Measurements from ENCODE around the gene PKN1.

PKN1 gene

GRCh38 chr19:14494411-14494810, 61.3 kb downstream of the PKN1 start:
- no peak for DNase-seq (ENCODE audit: low read depth)
- peak overlapping the region; percentile 89 for H3K4me3 ChIP-seq (ENCODE audit: low read length)
- TF ChIP-seq CTCF (IDR thresholded peaks at IDR 0.05; ENCODE audit: insufficient read depth, low read depth, low read length, missing control alignments) = no peak

GRCh38 chr19:14494910-14495671, 62.0 kb downstream of the PKN1 start:
- no peak for TF ChIP-seq CTCF (IDR thresholded peaks at IDR 0.05; ENCODE audit: insufficient read depth, low read depth, low read length, missing control alignments)
- H3K4me3 ChIP-seq (ENCODE audit: low read length) = peak overlapping the region; percentile 89
- peak; percentile 82 for DNase-seq (ENCODE audit: low read depth)

GRCh38 chr19:14495672-14496028, 62.5 kb downstream of the PKN1 start:
- TF ChIP-seq CTCF (IDR thresholded peaks at IDR 0.05; ENCODE audit: insufficient read depth, low read depth, low read length, missing control alignments) = no peak
- H3K4me3 ChIP-seq (ENCODE audit: low read length) = peak overlapping the region; percentile 89
- no peak for DNase-seq (ENCODE audit: low read depth)

- peak; percentile 100 for DNase-seq (ENCODE audit: low read depth)
- TF ChIP-seq CTCF (IDR thresholded peaks at IDR 0.05; ENCODE audit: insufficient read depth, low read depth, low read length, missing control alignments) = no peak
- peak within 1 kb of the TSS; percentile 89 for H3K4me3 ChIP-seq (ENCODE audit: low read length)
Measured at GRCh38 chr19:14496029-14496833, 63.1 kb downstream of the PKN1 start, which contains the start of gene GIPC1. Gene GIPC1 (minus strand): TSS chr19:14496127. CDS start chr19:14482976, 13,151 bp downstream.

GRCh38 chr19:14496834-14497227, 63.7 kb downstream of the PKN1 start:
- DNase-seq (ENCODE audit: low read depth) = no peak
- TF ChIP-seq CTCF (IDR thresholded peaks at IDR 0.05; ENCODE audit: insufficient read depth, low read depth, low read length, missing control alignments) = no peak
- peak overlapping the region; percentile 34 for H3K4me3 ChIP-seq (ENCODE audit: low read length)

GRCh38 chr19:14497228-14497921, 64.3 kb downstream of the PKN1 start:
- no peak for TF ChIP-seq CTCF (IDR thresholded peaks at IDR 0.05; ENCODE audit: insufficient read depth, low read depth, low read length, missing control alignments)
- no peak for DNase-seq (ENCODE audit: low read depth)
- H3K4me3 ChIP-seq (ENCODE audit: low read length) = no peak overlapping the region

Measured in epithelial cell of esophagus (primary cell).